ENCODE measurements around the gene ADAM17.
A peak's percentile ranks its signal among the peaks of the same experiment; 100 is the strongest.

DNA sequence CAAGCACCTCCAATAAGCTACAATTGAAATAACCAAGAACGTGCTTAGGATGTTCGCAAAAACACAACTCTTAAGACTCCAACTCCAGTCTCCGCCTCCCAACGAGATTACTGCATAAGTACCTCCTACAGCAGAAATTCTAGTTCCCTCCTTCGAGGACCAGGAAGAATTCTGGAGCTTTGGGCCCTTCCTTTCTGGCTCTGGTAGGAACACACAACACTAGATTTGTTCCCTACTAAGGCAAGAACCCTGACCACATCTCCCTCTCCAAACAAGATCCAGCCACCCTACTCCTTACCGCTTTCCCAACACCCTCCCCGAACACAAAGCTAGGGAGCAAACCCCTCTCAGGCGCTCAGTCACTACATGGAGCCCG is 721 bp downstream of the ADAM17 start:
- TF ChIP-seq RNF2 (IDR thresholded peaks at IDR 0.05) (no peak), CBFB (CRISPR knock-in tag; IDR thresholded peaks at IDR 0.05) (no peak), ZNF274 (IDR thresholded peaks at IDR 0.05; ENCODE audit: borderline replicate concordance, low read depth, low read length) (no peak), TRIM24 (IDR thresholded peaks at IDR 0.05) (no peak), EHMT2 (IDR thresholded peaks at IDR 0.05) (no peak), FOXK2 (conservative IDR thresholded peaks at IDR 0.05 in 1 of 2, IDR thresholded peaks at IDR 0.05 in 1 of 2; ENCODE audit: low read depth in 2 of 2) (peak in 1 of 2 experiments; percentile 34; a peak in 2 of 4 replicates), GTF2F1 (IDR thresholded peaks at IDR 0.05; ENCODE audit: low read depth, low read length) (no peak), PHB2 (IDR thresholded peaks at IDR 0.05; ENCODE audit: low read depth) (no peak), MYC (IDR thresholded peaks at IDR 0.05; ENCODE audit: low read depth, low read length) (no peak), MYC (CRISPR knock-in tag; IDR thresholded peaks at IDR 0.05; ENCODE audit: borderline replicate concordance, low read depth) (no peak), NFRKB (IDR thresholded peaks at IDR 0.05; ENCODE audit: low read depth) (no peak), NRF1 (conservative IDR thresholded peaks at IDR 0.05 in 1 of 2, IDR thresholded peaks at IDR 0.05 in 1 of 2) (no peak), JUND (IDR thresholded peaks at IDR 0.05; ENCODE audit: borderline replicate concordance, low read depth, low read length) (no peak), JUND (tag; IDR thresholded peaks at IDR 0.05; ENCODE audit: borderline replicate concordance, low read depth, low read length) (no peak)
- TF ChIP-seq, protein P1, sequence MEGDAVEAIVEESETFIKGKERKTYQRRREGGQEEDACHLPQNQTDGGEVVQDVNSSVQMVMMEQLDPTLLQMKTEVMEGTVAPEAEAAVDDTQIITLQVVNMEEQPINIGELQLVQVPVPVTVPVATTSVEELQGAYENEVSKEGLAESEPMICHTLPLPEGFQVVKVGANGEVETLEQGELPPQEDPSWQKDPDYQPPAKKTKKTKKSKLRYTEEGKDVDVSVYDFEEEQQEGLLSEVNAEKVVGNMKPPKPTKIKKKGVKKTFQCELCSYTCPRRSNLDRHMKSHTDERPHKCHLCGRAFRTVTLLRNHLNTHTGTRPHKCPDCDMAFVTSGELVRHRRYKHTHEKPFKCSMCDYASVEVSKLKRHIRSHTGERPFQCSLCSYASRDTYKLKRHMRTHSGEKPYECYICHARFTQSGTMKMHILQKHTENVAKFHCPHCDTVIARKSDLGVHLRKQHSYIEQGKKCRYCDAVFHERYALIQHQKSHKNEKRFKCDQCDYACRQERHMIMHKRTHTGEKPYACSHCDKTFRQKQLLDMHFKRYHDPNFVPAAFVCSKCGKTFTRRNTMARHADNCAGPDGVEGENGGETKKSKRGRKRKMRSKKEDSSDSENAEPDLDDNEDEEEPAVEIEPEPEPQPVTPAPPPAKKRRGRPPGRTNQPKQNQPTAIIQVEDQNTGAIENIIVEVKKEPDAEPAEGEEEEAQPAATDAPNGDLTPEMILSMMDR (IDR thresholded peaks at IDR 0.05 in 2 of 3, conservative IDR thresholded peaks at IDR 0.05 in 1 of 3; ENCODE audit: insufficient read depth in 2 of 3, low read depth in 1 of 3, low read length in 3 of 3), result no peak
- TF ChIP-seq, protein P2, sequence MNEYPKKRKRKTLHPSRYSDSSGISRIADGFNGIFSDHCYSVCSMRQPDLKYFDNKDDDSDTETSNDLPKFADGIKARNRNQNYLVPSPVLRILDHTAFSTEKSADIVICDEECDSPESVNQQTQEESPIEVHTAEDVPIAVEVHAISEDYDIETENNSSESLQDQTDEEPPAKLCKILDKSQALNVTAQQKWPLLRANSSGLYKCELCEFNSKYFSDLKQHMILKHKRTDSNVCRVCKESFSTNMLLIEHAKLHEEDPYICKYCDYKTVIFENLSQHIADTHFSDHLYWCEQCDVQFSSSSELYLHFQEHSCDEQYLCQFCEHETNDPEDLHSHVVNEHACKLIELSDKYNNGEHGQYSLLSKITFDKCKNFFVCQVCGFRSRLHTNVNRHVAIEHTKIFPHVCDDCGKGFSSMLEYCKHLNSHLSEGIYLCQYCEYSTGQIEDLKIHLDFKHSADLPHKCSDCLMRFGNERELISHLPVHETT (CRISPR knock-in tag; conservative IDR thresholded peaks at IDR 0.05 in 1 of 2, IDR thresholded peaks at IDR 0.05 in 1 of 2), result no peak
